Measurements from ENCODE around the gene PLEKHA8.

PLEKHA8 gene

GRCh38 chr7:30135301-30136116, 107.3 kb downstream of the PLEKHA8 start:
- TF ChIP-seq, protein P1, sequence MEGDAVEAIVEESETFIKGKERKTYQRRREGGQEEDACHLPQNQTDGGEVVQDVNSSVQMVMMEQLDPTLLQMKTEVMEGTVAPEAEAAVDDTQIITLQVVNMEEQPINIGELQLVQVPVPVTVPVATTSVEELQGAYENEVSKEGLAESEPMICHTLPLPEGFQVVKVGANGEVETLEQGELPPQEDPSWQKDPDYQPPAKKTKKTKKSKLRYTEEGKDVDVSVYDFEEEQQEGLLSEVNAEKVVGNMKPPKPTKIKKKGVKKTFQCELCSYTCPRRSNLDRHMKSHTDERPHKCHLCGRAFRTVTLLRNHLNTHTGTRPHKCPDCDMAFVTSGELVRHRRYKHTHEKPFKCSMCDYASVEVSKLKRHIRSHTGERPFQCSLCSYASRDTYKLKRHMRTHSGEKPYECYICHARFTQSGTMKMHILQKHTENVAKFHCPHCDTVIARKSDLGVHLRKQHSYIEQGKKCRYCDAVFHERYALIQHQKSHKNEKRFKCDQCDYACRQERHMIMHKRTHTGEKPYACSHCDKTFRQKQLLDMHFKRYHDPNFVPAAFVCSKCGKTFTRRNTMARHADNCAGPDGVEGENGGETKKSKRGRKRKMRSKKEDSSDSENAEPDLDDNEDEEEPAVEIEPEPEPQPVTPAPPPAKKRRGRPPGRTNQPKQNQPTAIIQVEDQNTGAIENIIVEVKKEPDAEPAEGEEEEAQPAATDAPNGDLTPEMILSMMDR (conservative IDR thresholded peaks at IDR 0.05) = no peak
- H3K27ac ChIP-seq = peak overlapping the region; percentile 84

DNA sequence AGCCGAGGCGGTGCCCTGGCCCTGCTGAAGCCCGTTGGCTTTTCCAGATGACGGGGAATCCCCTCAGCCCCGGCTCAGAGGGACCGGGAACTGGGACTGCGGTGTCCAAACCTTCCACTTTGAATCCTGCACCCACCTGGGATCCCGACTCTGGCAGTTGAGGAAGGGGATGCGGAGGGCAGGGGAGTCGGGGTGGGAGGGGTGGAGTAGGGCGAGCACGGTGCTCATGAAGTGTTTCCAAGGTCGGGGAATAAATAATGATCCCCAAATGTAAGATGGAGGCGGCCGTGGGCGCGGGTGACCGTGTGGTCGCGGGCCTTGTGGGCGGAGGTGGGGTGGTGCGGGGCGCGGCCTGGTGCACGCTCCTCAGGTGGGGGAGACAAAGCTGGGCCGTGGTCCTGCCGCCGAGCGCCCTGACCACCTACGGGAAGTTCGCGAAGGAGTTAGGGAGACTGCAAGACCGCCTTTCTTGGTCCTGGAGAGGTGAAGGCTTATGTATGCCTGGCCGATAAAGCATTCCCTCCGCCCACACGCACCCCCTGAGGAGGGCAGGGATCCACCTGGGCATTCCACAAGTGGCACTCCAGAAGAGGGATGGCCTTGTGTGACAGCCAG, 108.0 kb downstream of the PLEKHA8 start:
- TF ChIP-seq, protein P1 (conservative IDR thresholded peaks at IDR 0.05) = no peak
- peak overlapping the region; percentile 84 for H3K27ac ChIP-seq

DNA sequence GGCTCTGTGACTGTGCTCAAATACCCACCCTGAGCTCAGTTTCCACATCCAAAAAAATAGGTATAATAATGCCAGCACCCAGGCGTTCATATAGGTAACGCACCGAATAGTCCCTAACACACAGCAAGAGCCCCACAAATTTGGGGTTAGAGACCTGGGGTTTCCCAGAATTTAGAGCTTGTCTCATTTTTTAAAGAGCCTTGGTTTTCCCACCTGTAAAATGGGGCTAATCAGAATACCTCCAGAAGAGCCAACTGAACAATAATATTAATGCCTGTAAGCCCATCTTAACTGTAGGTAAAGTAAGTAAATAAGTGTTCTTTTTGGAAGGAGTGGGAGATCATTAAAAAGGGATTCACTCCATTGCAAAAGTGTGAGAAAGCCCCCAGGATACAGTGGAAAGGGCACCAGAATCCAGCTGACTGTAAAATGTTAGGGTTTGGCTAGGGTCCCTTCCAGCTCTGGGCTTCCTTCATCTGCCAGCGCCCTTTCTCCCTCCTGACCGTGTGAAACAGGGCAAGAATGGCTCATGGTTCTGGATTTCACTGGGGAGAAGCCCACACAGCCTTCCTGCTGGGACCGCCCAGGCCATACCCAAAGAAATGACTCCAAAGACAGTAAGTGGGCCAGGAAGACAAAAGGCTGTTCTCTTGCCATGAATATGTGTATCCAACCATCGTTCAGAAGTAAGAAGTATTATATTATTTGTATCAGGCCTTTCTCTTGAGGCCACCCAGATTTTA, 108.7 kb downstream of the PLEKHA8 start:
- H3K27ac ChIP-seq = no peak overlapping the region; the same call in 1 of the 2 replicates
- TF ChIP-seq, protein P1 (conservative IDR thresholded peaks at IDR 0.05) = no peak

DNA sequence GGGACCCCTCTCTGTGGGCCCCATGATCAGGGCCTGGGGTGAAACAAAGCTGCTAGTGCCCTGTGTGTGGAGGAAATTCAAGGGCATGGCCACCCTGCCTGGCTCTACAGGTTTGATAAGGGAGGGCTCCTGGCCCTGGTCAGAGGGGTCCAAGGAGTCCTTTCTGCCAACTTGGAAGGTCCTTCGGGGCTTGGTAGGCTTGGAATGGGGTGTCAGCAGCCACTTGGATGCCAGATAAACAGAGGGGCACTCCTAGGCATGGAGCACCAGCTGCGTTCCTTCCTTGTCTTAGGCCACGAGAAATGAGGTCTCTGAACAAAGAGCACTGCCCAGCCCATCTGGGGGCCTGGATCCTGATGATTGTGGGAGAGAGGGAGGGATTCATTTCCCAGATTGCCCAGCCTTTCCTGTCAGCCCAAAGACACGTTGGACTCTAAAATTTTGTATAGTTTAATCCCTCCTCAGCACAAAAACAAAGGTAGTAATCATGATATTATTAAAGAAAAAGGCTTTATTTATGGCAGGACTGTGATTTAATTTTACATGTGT, 111.7 kb downstream of the PLEKHA8 start:
- TF ChIP-seq, protein P1 (conservative IDR thresholded peaks at IDR 0.05) = no peak
- H3K27ac ChIP-seq = no peak overlapping the region

DNA sequence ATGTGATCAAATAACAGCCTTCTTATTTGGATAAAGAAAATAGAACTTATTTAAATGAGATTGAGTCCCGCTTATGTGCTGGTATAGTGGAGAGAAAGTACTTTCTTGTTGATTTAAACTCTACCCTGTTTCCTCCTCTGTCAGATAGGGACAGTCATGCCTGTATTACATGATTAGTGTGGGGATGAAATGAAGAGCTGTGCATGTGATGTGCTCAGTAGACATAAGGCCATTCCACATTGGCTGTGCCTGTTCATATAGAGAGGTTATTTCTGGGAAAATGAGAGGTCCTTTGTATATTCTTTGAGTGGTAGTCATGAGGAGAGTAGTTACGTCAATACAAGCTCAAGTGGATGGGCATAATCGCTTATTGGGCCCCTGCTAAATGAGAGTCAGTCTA, 112.2 kb downstream of the PLEKHA8 start:
- no peak overlapping the region for H3K27ac ChIP-seq
- TF ChIP-seq, protein P1 (conservative IDR thresholded peaks at IDR 0.05) = no peak

DNA sequence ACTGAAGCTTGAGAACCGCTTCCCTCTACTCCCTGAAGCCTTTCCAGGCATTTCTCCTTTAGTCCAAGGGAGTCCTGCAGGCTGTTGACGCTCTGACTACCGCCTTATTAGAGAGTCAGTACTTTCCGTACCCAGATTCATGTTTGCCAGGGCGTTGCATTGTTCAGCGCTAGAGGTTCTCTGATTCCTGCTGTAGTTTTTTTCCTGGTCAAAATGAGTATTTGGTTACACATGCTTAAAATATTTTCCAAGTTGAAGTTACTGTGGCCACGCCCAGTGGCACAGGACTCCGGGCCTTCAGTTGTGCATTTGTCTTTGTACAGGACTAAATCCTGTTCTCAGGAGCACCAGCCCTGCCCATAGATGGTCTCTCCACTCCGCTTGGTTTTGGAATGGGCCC, 114.5 kb downstream of the PLEKHA8 start:
- TF ChIP-seq, protein P1 (conservative IDR thresholded peaks at IDR 0.05) = no peak
- H3K27ac ChIP-seq = no peak overlapping the region

DNA sequence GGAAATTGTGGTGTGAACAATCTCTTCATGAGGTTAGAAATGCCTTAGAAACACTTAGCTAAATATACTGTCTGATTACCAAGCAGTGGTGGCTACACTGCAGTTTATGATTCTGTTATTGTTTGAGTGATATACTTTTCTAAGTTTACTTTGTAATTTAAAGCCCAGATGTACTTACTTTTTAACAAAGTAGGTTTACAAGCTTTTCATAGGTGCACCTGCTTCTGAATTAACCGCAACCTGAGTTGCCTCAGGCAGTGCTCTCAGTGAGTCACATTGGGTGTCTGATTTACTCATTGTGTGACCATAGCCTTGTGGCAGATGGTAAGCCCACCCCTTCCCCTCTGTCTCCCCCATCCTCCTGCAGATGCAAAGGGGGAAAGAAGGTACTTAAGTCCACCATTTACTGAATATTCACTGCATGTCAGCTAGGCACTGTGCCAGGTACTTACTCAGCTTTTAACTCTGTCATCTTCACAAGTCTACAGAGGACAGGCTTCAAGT, 115.6 kb downstream of the PLEKHA8 start:
- TF ChIP-seq, protein P1 (conservative IDR thresholded peaks at IDR 0.05) = no peak
- H3K27ac ChIP-seq = peak overlapping the region; percentile 31

Data from VCaP (cell line).